Measurements from ENCODE around the gene CNIH4.

Gene CNIH4

GRCh38 chr1:224333309-224333926, 23.3 kb upstream of the CNIH4 start:
- no peak overlapping the region for H3K4me2 ChIP-seq (ENCODE audit: low read length)
- peak; percentile 26 to 79 for DNase-seq
- H3K27me3 ChIP-seq (ENCODE audit: insufficient read depth, low read length) = no peaks in the 10 kb centered on the region
- no peak overlapping the region for H2BK5ac ChIP-seq (ENCODE audit: low read depth, low read length, poor library complexity)
- peaks cover 6% of the 10 kb centered on the region for H3K79me1 ChIP-seq (ENCODE audit: low read length)
- peaks cover 0 to 2% of the 10 kb centered on the region in 2 experiments for H3K4me1 ChIP-seq (ENCODE audit: control insufficient read depth in 1 of 2, insufficient read depth in 2 of 2, low read length in 2 of 2)
- H2AFZ ChIP-seq (ENCODE audit: insufficient read depth, low read length, poor library complexity) = no peak overlapping the region
- no peak overlapping the region for H4K12ac ChIP-seq (ENCODE audit: low read depth, low read length)
- no peak overlapping the region for H3K27ac ChIP-seq (ENCODE audit: low read depth, low read length)
- H4K91ac ChIP-seq (ENCODE audit: low read depth, low read length) = no peak overlapping the region
- peaks cover 3% of the 10 kb centered on the region for H3K79me2 ChIP-seq (ENCODE audit: control insufficient read depth, insufficient read depth, low read length, poor library complexity)
- H2BK120ac ChIP-seq (ENCODE audit: insufficient read depth, low read length, poor library complexity) = no peak overlapping the region
- H3K18ac ChIP-seq (ENCODE audit: low read length) = no peak overlapping the region
- H2BK12ac ChIP-seq (ENCODE audit: low read length) = no peak overlapping the region
- H3K9me3 ChIP-seq (ENCODE audit: insufficient read depth, low read depth, low read length) = no peaks in the 10 kb centered on the region
- no peak overlapping the region for H2AK5ac ChIP-seq (ENCODE audit: low read length)
- no peaks in the 10 kb centered on the region for H3K36me3 ChIP-seq (ENCODE audit: control insufficient read depth in 1 of 2, insufficient read depth in 2 of 2, low read length in 2 of 2)
- no peak overlapping the region for H3K4ac ChIP-seq (ENCODE audit: low read depth, low read length)
- H3K4me3 ChIP-seq (ENCODE audit: low read depth, low read length) = no peak overlapping the region
- H3K9ac ChIP-seq (ENCODE audit: low read length) = no peak overlapping the region
- no peak overlapping the region for H3K14ac ChIP-seq (ENCODE audit: low read length)
- H4K8ac ChIP-seq (ENCODE audit: low read depth, low read length) = no peak overlapping the region
- H3K23ac ChIP-seq (ENCODE audit: low read length) = no peak overlapping the region
- no CpG with 5 or more reads among the region's 3 CpGs for WGBS (ENCODE audit: extremely low coverage, insufficient coverage, insufficient read length)

- H3K4me2 ChIP-seq (ENCODE audit: low read length) = no peak overlapping the region
- H3K79me1 ChIP-seq (ENCODE audit: low read length) = peaks cover 6% of the 10 kb centered on the region
- H4K8ac ChIP-seq (ENCODE audit: low read depth, low read length) = no peak overlapping the region
- H4K91ac ChIP-seq (ENCODE audit: low read depth, low read length) = no peak overlapping the region
- DNase-seq = no peak
- H3K36me3 ChIP-seq (ENCODE audit: control insufficient read depth in 1 of 2, insufficient read depth in 2 of 2, low read length in 2 of 2) = no peaks in the 10 kb centered on the region
- no CpG with 5 or more reads among the region's 5 CpGs for WGBS (ENCODE audit: extremely low coverage, insufficient coverage, insufficient read length)
- H2AK5ac ChIP-seq (ENCODE audit: low read length) = no peak overlapping the region
- no peak overlapping the region for H3K27ac ChIP-seq (ENCODE audit: low read depth, low read length)
- peaks cover 3% of the 10 kb centered on the region for H3K79me2 ChIP-seq (ENCODE audit: control insufficient read depth, insufficient read depth, low read length, poor library complexity)
- no peak overlapping the region for H2BK12ac ChIP-seq (ENCODE audit: low read length)
- no peaks in the 10 kb centered on the region for H3K9me3 ChIP-seq (ENCODE audit: insufficient read depth, low read depth, low read length)
- no peak overlapping the region for H4K12ac ChIP-seq (ENCODE audit: low read depth, low read length)
- H2AFZ ChIP-seq (ENCODE audit: insufficient read depth, low read length, poor library complexity) = no peak overlapping the region
- no peak overlapping the region for H2BK5ac ChIP-seq (ENCODE audit: low read depth, low read length, poor library complexity)
- H3K18ac ChIP-seq (ENCODE audit: low read length) = no peak overlapping the region
- no peak overlapping the region for H3K14ac ChIP-seq (ENCODE audit: low read length)
- H3K4ac ChIP-seq (ENCODE audit: low read depth, low read length) = no peak overlapping the region
- H3K9ac ChIP-seq (ENCODE audit: low read length) = no peak overlapping the region
- no peak overlapping the region for H2BK120ac ChIP-seq (ENCODE audit: insufficient read depth, low read length, poor library complexity)
- peaks cover 0 to 2% of the 10 kb centered on the region in 2 experiments for H3K4me1 ChIP-seq (ENCODE audit: control insufficient read depth in 1 of 2, insufficient read depth in 2 of 2, low read length in 2 of 2)
- no peak overlapping the region for H3K4me3 ChIP-seq (ENCODE audit: low read depth, low read length)
- H3K23ac ChIP-seq (ENCODE audit: low read length) = no peak overlapping the region
- H3K27me3 ChIP-seq (ENCODE audit: insufficient read depth, low read length) = no peaks in the 10 kb centered on the region
Measured at GRCh38 chr1:224333939-224334786, 22.5 kb upstream of the CNIH4 start.

GRCh38 chr1:224338150-224338838, 18.4 kb upstream of the CNIH4 start:
- no peak overlapping the region for H3K18ac ChIP-seq (ENCODE audit: low read length)
- no peaks in the 10 kb centered on the region for H3K36me3 ChIP-seq (ENCODE audit: control insufficient read depth in 1 of 2, insufficient read depth in 2 of 2, low read length in 2 of 2)
- no peak overlapping the region for H2AK5ac ChIP-seq (ENCODE audit: low read length)
- no peak overlapping the region for H2BK5ac ChIP-seq (ENCODE audit: low read depth, low read length, poor library complexity)
- H3K27me3 ChIP-seq (ENCODE audit: insufficient read depth, low read length) = no peaks in the 10 kb centered on the region
- H3K14ac ChIP-seq (ENCODE audit: low read length) = no peak overlapping the region
- no peak overlapping the region for H2BK120ac ChIP-seq (ENCODE audit: insufficient read depth, low read length, poor library complexity)
- no peak for DNase-seq
- WGBS (ENCODE audit: extremely low coverage, insufficient coverage, insufficient read length) = no CpG with 5 or more reads among the region's 4 CpGs
- H4K12ac ChIP-seq (ENCODE audit: low read depth, low read length) = no peak overlapping the region
- no peak overlapping the region for H3K4ac ChIP-seq (ENCODE audit: low read depth, low read length)
- H3K4me2 ChIP-seq (ENCODE audit: low read length) = no peak overlapping the region
- no peak overlapping the region for H3K27ac ChIP-seq (ENCODE audit: low read depth, low read length)
- peaks cover 3% of the 10 kb centered on the region for H3K79me1 ChIP-seq (ENCODE audit: low read length)
- H2BK12ac ChIP-seq (ENCODE audit: low read length) = no peak overlapping the region
- H4K8ac ChIP-seq (ENCODE audit: low read depth, low read length) = no peak overlapping the region
- H2AFZ ChIP-seq (ENCODE audit: insufficient read depth, low read length, poor library complexity) = no peak overlapping the region
- no peaks in the 10 kb centered on the region for H3K9me3 ChIP-seq (ENCODE audit: insufficient read depth, low read depth, low read length)
- H3K9ac ChIP-seq (ENCODE audit: low read length) = no peak overlapping the region
- no peak overlapping the region for H3K4me3 ChIP-seq (ENCODE audit: low read depth, low read length)
- H3K4me1 ChIP-seq (ENCODE audit: control insufficient read depth in 1 of 2, insufficient read depth in 2 of 2, low read length in 2 of 2) = peaks cover 3 to 5% of the 10 kb centered on the region in 2 experiments
- no peaks in the 10 kb centered on the region for H3K79me2 ChIP-seq (ENCODE audit: control insufficient read depth, insufficient read depth, low read length, poor library complexity)
- H3K23ac ChIP-seq (ENCODE audit: low read length) = no peak overlapping the region
- H4K91ac ChIP-seq (ENCODE audit: low read depth, low read length) = no peak overlapping the region

GRCh38 chr1:224339442-224340033, 17.1 kb upstream of the CNIH4 start:
- H2BK120ac ChIP-seq (ENCODE audit: insufficient read depth, low read length, poor library complexity) = no peak overlapping the region
- H3K14ac ChIP-seq (ENCODE audit: low read length) = no peak overlapping the region
- H3K27me3 ChIP-seq (ENCODE audit: insufficient read depth, low read length) = no peaks in the 10 kb centered on the region
- peaks cover 3% of the 10 kb centered on the region for H3K79me1 ChIP-seq (ENCODE audit: low read length)
- no peak overlapping the region for H4K8ac ChIP-seq (ENCODE audit: low read depth, low read length)
- no peak overlapping the region for H2AK5ac ChIP-seq (ENCODE audit: low read length)
- DNase-seq = no peak
- no peak overlapping the region for H3K4ac ChIP-seq (ENCODE audit: low read depth, low read length)
- H3K4me2 ChIP-seq (ENCODE audit: low read length) = no peak overlapping the region
- H4K12ac ChIP-seq (ENCODE audit: low read depth, low read length) = no peak overlapping the region
- no peaks in the 10 kb centered on the region for H3K79me2 ChIP-seq (ENCODE audit: control insufficient read depth, insufficient read depth, low read length, poor library complexity)
- no peak overlapping the region for H3K27ac ChIP-seq (ENCODE audit: low read depth, low read length)
- no peak overlapping the region for H3K23ac ChIP-seq (ENCODE audit: low read length)
- no peak overlapping the region for H3K18ac ChIP-seq (ENCODE audit: low read length)
- H3K4me1 ChIP-seq (ENCODE audit: control insufficient read depth in 1 of 2, insufficient read depth in 2 of 2, low read length in 2 of 2) = peaks cover 3 to 5% of the 10 kb centered on the region in 2 experiments
- H3K9me3 ChIP-seq (ENCODE audit: insufficient read depth, low read depth, low read length) = peaks cover 6% of the 10 kb centered on the region
- H4K91ac ChIP-seq (ENCODE audit: low read depth, low read length) = no peak overlapping the region
- H3K36me3 ChIP-seq (ENCODE audit: control insufficient read depth in 1 of 2, insufficient read depth in 2 of 2, low read length in 2 of 2) = no peaks in the 10 kb centered on the region
- no CpG with 5 or more reads among the region's 4 CpGs for WGBS (ENCODE audit: extremely low coverage, insufficient coverage, insufficient read length)
- H3K9ac ChIP-seq (ENCODE audit: low read length) = no peak overlapping the region
- no peak overlapping the region for H2BK12ac ChIP-seq (ENCODE audit: low read length)
- H2AFZ ChIP-seq (ENCODE audit: insufficient read depth, low read length, poor library complexity) = no peak overlapping the region
- H3K4me3 ChIP-seq (ENCODE audit: low read depth, low read length) = no peak overlapping the region
- no peak overlapping the region for H2BK5ac ChIP-seq (ENCODE audit: low read depth, low read length, poor library complexity)
